Daoy (cell line): ENCODE measurements around the gene MIPOL1. TPM values are rescaled to one million over a fixed set of nuclear protein-coding genes. Genes with fewer than 3 reads are reported as not detected.
"Not testable (repeated sequence)": the region's sequence is repeated elsewhere in the genome, so short reads cannot be mapped to it uniquely, and the experiment has no call there.

Experiments
- DNase-seq: peaks from one replicate; pipeline ENCODE4 v3.0.0-alpha.2; 2015; ENCODE audit warnings: low read depth
- total RNA-seq: library from RNA; depleted of rRNA; stranded (reverse); fragments of >200 nt; shearing (Covaris generic); gene quantifications from 2 replicates; pipeline ENCODE4 v1.2.3, GENCODE V29; 2014; rRNA removed

MIPOL1 gene, protein sequence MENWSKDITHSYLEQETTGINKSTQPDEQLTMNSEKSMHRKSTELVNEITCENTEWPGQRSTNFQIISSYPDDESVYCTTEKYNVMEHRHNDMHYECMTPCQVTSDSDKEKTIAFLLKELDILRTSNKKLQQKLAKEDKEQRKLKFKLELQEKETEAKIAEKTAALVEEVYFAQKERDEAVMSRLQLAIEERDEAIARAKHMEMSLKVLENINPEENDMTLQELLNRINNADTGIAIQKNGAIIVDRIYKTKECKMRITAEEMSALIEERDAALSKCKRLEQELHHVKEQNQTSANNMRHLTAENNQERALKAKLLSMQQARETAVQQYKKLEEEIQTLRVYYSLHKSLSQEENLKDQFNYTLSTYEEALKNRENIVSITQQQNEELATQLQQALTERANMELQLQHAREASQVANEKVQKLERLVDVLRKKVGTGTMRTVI
- 16.0 and 28.0 TPM in 2 replicates for total RNA-seq

- DNase-seq = peak; percentile 96
These were observed at the start of gene MIPOL1 for GRCh38 chr14:37197421-37198272. Gene MIPOL1 (plus strand): TSS chr14:37197937. CDS start chr14:37247889, 49,952 bp downstream.

GRCh38 chr14:37150414-37150813 lies 47.3 kb upstream of the MIPOL1 start:
- DNase-seq = peak; percentile 42

GRCh38 chr14:37153005-37153404 lies 44.7 kb upstream of the MIPOL1 start:
- no peak for DNase-seq

DNA sequence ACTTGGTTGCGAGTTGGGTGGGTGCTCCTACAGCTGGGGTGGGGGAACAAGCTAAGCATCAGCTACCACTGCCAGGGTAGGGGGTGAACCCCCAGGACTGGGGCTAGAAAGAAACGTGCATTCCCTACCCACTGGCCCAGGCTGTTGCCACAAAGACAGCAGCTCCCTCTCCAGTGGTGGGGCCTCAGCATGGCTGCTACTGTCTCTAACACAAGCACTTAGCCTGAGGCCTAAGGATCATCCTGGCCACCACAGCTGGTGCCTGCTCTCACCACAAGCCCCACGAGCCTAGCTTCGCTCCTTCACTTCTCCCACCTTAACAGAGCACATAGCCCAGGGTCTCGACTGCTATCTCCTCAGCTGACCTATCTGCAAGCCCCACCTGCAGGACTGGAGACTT lies 44.3 kb upstream of the MIPOL1 start:
- no peak for DNase-seq

DNA sequence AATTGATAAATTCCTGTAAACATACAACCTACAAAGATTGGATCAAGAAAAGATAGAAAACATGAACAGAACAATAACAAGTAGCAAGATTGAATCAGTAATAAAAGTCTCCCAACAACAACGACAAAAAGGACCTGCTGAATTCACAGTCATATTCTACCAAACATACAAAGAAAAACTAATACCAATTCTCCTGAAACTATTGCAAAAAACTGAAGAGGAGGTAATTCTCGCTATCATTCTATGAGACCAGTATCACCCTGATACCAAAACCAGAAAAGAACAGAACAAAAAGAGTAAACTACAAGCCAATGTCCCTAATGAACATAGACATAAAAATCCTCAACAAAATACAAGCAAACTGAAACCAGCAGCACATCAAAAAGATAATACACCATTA lies 39.8 kb upstream of the MIPOL1 start:
- DNase-seq = no peak

- DNase-seq = not testable (repeated sequence)
These were observed 35.4 kb upstream of the MIPOL1 start for GRCh38 chr14:37162307-37162706.

- DNase-seq = no peak
These were observed 31.9 kb upstream of the MIPOL1 start for GRCh38 chr14:37165794-37166193.

DNA sequence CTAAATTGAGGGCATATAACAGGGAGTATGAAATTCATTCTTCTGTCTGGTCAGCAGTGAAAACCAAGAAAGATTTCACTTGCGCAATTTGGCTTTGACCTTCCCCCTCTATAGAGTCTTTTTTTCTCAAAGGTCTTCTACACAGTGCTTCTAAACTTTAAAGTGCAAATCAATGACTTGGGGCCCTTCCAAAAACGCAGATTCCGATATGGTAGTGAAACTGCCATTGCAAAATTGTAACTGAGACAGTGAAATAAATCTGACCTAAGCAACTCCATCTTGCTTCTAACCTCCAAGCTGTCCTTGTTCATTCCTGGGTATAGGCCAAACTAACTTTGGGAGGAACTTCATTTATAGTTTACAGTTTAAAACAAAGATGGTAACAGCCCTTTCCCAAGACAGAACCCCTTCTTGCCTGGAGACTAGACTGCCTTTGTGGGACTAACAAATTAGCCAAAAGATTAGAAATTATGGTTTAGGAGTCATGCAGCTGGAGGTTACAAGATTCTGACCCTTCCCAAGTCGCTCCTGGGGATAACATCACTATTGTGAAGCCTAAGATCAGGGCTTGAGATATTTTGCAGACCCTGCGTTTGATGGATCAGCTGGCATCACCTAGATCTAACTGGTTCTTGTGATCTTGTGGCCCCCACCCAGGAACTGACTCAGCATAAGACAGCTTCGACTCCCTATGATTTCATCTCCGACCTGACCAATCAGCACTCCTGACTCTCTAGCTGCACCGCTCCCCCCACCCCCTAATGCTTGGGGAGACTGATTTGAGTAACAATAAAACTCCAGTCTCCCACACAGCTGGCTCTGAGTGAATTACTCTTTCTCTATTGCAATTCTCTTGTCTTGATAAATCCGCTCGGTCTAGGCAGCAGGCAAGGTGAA lies 30.3 kb upstream of the MIPOL1 start:
- DNase-seq = peak; percentile 66

GRCh38 chr14:37168721-37169120 lies 29.0 kb upstream of the MIPOL1 start:
- peak; percentile 56 for DNase-seq

GRCh38 chr14:37170237-37170636 lies 27.5 kb upstream of the MIPOL1 start:
- DNase-seq = no peak

DNA sequence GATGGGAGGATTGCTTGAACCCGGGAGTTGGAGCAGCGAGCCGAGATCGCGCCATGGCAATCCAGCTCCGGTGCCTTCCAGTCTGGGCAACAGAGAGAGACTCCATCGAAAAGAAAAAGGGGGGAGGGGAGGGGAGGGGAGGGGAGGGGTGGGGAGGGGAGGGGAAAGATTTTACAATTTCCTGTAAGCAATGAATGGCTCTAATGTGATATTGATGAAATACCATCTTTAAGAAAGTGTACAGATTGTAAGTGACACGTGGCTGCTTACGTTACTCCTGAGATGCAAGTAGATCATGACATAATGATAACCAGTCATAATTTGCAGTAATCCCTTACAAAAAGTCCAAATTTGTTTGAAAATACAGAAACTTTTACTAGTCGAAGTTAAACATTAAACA lies 26.7 kb upstream of the MIPOL1 start:
- peak; percentile 47 for DNase-seq

GRCh38 chr14:37171678-37172023 lies 26.1 kb upstream of the MIPOL1 start:
- DNase-seq = no peak

- DNase-seq = peak; percentile 91
These were observed 25.5 kb upstream of the MIPOL1 start, which contains the start of gene SLC25A21 for GRCh38 chr14:37172024-37172869. Gene SLC25A21 (minus strand): TSS chr14:37172606.

DNA sequence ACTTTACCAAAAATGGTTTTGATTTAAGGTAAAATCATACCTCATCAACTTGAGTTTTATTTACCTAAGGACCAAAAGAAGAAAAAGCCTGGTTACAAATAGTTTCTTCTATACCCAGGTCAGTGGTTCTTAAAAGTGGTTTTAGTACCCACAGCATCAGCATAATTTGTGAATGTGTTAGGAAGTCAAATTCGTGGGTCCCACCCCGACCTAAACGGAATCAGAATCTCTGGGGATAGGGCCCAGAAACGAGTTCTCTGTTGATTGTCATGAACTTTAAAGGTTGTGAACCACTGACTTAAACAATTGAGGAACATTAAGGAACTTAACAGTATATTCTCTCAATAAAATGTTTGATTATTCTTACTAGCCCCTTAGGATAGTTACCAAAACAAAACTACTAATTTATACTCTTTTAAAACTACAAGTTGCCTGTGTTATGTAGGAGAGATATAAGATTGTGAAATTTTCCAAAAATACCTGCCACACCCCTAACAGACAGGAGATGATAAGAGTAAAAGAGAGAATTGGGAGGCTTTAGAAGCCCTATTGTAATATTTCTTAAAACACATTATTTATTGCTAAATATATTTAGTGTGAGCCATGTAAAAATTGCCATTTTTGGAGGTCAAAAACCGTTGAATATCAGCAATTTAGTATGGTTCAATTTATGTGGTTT lies 24.7 kb upstream of the MIPOL1 start:
- no peak for DNase-seq

DNA sequence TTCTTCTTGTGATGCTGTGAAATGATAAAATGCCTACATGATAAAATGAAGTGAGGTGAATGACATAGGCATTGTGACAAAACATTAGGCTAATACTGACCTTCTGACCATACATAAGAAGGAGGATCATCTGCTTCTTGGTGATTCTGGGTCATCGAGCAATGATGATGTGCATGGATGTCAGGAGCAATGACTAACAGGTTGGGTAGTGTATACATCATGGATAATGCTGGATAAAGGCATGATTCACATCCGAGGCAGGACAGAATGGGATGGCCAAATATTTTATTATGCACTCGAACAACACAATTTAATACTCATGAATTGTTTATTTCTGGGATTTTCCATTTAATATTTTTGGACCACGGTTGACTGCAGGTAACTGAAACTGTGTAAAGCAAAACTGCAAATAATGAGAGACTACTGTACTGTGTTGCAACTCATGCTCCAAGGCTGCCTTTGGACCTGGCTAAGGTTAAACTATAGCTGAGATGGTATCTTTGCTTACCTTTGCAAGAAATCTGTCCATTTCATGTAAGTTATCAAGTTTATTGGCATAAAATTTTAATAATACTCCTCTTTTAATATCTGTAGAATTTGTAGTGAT lies 17.7 kb upstream of the MIPOL1 start:
- peak; percentile 60 for DNase-seq

GRCh38 chr14:37180886-37181285 lies 16.9 kb upstream of the MIPOL1 start:
- not testable (repeated sequence) for DNase-seq

DNA sequence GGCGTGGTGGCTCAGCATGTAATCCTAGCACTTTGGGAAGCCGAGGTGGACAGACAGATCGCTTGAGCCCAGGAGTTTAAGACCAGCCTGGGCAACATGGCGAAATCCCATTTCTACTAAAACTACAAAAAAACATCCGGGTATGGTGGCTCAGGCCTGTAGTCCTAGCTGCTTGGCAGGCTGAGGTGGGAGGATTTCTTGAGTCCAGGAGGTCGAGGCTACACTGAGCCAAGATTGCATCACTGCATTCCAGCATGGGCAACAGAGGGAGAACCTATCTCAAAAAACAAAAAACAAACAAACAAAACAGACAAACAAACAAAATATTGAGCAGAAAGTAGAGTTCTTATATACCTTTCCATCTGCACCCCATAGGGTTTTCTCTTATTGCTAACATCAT lies 16.3 kb upstream of the MIPOL1 start:
- DNase-seq = no peak

DNA sequence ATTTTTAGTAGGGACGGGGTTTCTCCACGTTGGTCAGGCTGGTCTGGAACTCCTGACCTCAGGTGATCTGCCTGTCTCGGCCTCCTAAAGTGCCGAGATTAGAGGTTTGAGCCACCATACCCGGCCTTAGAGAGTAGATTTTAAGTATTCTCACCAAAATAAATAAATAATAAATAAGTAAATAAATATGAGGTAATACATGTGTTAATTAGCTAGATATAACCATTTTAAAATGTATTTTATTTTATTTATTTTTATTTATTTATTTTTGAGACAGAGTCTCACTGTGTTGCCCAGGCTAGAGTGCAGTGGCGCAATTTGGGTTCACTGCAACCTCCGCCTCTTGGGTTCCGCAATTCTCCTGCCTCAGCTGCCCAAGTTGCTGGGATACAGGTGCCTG lies 13.2 kb upstream of the MIPOL1 start:
- DNase-seq = not testable (repeated sequence)

- no peak for DNase-seq
These were observed 12.1 kb upstream of the MIPOL1 start for GRCh38 chr14:37185670-37186069.

DNA sequence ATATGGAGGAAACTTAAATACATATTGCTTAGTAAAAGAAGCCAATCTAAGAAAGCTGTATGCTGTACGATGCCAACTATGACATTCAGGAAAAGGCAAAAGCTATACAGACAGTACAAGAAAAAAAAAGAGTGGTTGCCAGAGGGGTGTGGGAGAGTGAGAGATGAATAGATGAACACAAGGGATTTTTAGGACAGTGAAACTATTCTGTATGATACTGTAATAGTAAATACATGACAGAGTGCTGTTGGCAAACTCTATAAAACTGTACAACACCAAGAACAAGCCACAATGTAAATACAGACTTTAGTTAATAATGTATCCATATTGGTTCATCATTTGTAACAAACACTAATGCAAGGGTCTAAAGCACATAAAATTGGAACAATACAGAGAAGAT lies 10.9 kb upstream of the MIPOL1 start:
- DNase-seq = no peak
